ENCODE measurements around the gene MAPK8IP3. TPM values are rescaled to one million over a fixed set of nuclear protein-coding genes. Genes with fewer than 3 reads are reported as not detected.

MAPK8IP3 gene
- polyA plus RNA-seq, 1 donor: 68.6 TPM

GRCh38 chr16:1762879-1763520 is 57.0 kb downstream of the MAPK8IP3 start:
- no peak for DNase-seq

DNA sequence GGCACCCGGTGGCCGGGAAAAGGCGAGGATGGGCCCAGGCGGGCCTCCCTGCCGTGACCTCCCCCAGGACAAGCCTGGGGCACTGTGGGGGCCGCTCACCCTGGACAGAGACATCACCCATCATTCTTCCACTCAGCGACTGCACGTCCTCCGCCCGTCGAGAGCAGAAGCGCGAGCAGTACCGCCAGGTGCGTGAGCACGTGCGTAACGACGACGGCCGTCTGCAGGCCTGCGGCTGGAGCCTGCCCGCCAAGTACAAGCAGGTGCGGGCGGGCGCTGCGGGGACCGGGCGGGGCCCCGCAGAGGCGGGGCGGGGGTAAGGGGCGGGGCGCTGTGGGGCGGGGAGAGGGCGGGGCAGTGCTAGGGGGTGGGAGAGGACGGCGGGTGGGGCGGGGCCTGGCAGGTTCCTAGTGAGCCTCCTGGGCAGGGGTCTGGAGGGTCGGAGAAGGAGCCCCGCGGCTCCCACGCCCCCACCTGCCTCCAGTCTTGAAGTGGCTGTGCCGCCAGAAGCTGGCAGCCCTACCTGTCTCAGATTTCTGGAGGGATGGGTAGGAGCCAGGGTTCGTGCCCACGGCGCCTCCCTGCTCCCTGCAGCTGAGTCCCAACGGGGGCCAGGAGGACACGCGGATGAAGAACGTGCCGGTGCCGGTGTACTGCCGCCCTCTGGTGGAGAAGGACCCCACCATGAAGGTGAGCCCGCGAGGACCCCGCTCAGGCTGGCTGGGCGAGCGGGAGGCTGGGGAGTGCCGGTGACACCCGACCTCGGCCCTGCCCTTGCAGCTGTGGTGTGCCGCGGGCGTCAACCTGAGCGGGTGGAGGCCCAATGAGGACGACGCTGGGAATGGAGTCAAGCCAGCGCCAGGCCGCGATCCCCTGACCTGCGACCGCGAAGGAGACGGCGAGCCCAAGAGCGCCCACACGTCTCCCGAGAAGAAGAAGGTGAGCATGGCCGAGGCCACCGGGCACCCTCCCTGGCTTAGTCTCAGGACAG is 57.8 kb downstream of the MAPK8IP3 start:
- no peak for DNase-seq

- DNase-seq: no peak
Measured at GRCh38 chr16:1764971-1765370, 59.0 kb downstream of the MAPK8IP3 start.

- no peak for DNase-seq
Measured at GRCh38 chr16:1765826-1766225, 59.8 kb downstream of the MAPK8IP3 start.

DNA sequence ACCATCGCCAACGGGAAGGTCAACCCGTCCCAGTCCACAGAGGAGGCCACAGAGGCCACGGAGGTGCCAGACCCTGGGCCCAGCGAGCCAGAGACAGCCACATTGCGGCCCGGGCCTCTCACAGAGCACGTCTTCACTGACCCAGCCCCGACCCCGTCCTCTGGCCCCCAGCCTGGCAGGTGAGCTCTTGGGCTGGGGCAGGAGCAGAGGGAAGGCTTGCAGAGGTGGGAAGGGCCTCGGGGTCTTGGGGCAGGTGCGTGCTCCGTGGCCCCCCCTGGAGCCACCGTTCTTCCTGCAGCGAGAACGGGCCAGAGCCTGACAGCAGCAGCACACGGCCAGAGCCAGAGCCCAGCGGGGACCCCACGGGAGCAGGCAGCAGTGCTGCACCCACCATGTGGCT is 60.2 kb downstream of the MAPK8IP3 start:
- no peak for DNase-seq

DNA sequence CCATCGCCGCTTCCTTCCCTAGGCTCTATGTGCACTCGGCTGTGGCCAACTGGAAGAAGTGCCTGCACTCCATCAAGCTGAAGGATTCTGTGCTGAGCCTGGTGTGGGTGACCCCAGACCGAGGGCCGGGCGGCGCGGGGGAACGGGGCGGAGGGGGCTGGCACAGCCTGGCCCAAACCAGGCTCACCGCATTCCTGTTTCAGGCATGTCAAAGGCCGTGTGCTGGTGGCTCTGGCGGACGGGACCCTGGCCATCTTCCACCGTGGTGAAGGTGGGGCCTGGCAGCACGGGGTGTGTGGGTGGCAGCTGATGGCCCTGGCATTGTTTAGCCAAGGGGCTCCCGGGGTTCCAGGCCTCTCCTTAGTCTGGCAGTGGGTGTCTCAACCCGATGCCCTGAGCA is 60.7 kb downstream of the MAPK8IP3 start:
- DNase-seq: no peak

DNA sequence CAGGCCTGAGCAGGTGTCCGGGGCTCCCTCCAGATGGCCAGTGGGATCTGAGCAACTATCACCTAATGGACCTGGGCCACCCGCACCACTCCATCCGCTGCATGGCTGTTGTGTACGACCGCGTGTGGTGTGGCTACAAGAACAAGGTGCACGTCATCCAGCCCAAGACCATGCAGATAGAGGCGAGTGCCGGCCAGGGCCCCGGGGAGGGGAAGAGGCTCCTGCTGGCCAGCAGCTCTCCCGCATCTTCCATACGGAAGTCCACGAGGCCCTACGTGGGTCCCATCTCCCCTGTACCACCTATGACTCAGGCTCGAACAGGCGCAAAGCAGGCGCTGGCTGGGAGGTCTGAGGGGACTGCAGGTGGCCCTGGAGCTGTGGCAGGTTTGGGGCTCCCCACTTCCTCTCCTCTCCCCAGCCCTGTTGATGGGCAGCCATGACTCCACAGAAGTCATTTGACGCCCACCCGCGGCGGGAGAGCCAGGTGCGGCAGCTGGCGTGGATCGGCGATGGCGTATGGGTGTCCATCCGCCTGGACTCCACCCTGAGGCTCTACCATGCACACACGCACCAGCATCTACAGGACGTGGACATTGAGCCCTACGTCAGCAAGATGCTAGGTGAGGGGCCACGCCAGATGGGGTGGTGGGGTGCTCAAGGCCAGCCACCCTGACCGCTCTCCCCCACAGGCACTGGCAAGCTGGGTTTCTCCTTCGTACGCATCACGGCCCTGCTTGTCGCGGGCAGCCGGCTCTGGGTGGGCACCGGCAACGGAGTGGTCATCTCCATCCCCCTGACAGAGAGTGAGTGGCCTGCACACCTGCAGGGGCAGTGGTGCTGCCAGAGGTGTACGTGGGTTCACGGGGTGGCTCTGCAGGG is 61.4 kb downstream of the MAPK8IP3 start:
- no peak for DNase-seq

- no peak for DNase-seq
Measured at GRCh38 chr16:1768061-1768766, 62.2 kb downstream of the MAPK8IP3 start.

- DNase-seq: no peak
Measured at GRCh38 chr16:1768767-1769401, 62.9 kb downstream of the MAPK8IP3 start.

- no peak for DNase-seq
Measured at GRCh38 chr16:1769402-1770300, 63.7 kb downstream of the MAPK8IP3 start.

DNA sequence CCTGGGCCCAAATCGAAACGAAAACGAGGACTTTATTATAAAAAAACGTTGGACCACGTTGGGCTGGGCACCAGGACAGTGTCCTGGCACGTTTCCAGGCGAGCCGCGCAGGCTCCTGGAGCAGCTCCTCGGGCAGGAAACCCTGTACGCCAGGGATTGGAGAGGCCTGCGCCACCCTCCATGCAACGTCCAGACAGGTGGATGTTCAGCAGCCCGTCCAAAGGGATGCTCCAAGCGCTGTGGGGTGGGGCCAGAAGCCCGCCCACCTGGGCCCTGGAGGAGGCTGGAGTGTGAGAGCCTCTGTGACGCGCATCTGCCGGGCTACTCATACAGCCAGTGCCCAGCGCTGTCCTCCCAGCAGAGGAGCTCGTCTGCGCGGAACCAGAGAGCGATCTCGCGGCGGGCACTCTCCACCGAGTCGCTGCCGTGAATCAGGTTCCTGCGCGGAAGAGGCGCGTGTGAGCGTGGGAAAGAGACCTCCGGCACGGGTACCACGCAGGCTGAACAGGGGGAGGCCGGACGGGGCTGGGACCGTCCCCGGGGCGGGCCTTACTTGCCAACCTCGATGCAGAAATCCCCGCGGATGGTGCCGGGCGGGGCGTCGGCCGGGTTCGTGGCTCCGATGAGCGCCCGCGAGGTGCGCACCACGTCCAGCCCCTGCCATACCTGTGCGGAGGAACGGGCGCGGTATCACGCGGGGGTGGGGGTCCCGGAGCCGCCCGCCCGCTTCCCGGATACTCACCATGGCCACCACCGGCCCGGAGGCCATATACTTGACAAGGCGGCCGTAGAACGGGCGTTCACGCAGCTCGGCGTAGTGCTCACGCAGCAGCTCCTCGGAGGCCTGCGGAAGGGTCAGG is 64.6 kb downstream of the MAPK8IP3 start:
- DNase-seq: no peak

GRCh38 chr16:1771188-1771863 is 65.3 kb downstream of the MAPK8IP3 start, which contains the start of gene NME3:
NME3 (minus strand) TSS chr16:1771543; CDS start chr16:1771534, 9 bp downstream.
- no peak for DNase-seq

DNA sequence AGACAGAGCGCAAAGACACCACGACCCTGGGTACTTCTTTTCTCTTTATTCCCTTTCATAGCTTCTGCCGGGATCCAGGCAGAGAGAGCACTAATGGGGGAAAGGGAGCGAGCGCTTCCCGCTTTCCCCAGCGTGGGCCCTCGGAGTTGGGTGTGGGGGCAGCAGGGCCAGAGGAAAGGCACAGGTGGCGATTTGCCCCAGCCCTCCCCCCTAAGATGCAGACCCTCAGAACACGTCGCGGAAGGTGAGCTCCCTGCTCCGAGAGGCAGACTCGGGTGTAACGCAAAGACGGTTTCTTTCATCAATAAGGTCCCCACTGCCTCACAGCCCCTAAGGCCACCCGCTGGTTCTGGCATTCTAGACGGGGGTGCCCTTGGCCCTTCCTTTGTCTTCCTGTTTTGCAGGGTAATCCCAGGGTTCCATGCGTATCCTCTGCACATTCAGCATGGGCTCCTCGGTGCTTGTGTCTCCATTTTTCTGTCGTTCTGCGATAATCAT is 65.9 kb downstream of the MAPK8IP3 start:
- no peak for DNase-seq

GRCh38 chr16:1772362-1772907 is 66.4 kb downstream of the MAPK8IP3 start, which contains the start of gene EME2:
EME2 (plus strand) TSS chr16:1772810; CDS start chr16:1773228, 418 bp downstream.
- DNase-seq: no peak

GRCh38 chr16:1772908-1773702 is 67.1 kb downstream of the MAPK8IP3 start, which contains the start of gene MRPS34:
MRPS34 (minus strand) TSS chr16:1773134; CDS start chr16:1773119, 15 bp downstream.
- DNase-seq: peak; percentile 83

DNA sequence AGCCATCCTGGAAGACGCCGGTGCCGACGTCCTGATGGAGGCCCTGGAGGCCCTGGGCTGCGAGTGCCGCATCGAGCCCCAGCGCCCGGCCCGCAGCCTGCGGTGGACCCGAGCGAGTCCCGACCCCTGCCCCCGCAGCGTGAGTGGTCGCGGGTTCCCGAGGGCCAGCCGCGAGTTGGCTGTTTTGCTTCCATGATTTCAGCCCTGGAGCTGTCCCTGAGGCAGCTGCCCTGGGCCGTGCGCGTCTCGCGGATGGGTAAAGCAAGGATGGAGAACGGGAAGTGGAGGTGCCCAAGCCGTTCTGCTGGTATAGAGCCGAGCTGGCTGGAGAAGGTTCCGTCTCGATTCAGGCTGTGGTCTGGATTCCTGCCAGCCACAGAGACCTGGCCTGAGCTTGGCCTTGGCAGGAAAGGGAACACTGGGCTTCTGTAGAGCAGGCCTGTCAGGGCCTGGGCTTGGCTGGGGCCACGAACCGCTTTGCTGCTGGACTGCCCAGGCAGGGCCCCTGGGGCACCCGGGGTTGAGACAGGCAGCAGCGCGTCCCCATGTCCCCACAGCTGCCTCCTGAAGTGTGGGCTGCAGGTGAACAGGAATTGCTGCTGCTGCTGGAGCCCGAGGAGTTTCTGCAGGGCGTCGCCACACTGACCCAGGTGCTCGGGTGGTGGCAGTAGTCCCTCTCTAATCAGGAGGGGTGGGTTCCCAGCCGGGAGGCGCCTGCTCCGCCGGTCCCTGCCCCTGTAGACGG is 67.9 kb downstream of the MAPK8IP3 start:
- DNase-seq: no peak

Data from left kidney (tissue), 2 donors.